K562 (cell line): ENCODE results near the gene CLTB. TPM values are rescaled to one million over a fixed set of nuclear protein-coding genes. Genes with fewer than 3 reads are reported as not detected.

Experiments
- ARID1B ChIP-seq: fragments of 450-650 bp; IDR thresholded peaks from 2 replicates; pipeline ENCODE4 v1.6.1; 2016; ENCODE audit warnings: antibody characterized with exemption, mild to moderate bottlenecking, inconsistent platforms
- CHD4 ChIP-seq: fragments of 200-600 bp; sonication (generic); IDR thresholded peaks from 3 replicates; pipeline ENCODE4 v1.6.1; 2012; ENCODE audit warnings: low read depth, mild to moderate bottlenecking, mixed read lengths, low read length, inconsistent platforms; ENCODE audit not compliant: insufficient read depth, insufficient replicate concordance, poor library complexity, severe bottlenecking
- ERF ChIP-seq: fragments of 450-650 bp; formaldehyde crosslinking; IDR thresholded peaks from 2 replicates; pipeline ENCODE4 v1.4.0; 2020; ENCODE audit warnings: mild to moderate bottlenecking, mixed read lengths
- ESRRB ChIP-seq: fragments of 250-450 bp; sonication (Bioruptor Pico); IDR thresholded peaks from 2 replicates; pipeline ENCODE4 v1.5.0; 2020; ENCODE audit warnings: mild to moderate bottlenecking, moderate library complexity, borderline replicate concordance
- HDGF ChIP-seq: fragments of 450-650 bp; IDR thresholded peaks from 2 replicates; pipeline ENCODE4 v1.6.1; 2016
- HNRNPLL ChIP-seq: fragments of 200-400 bp; formaldehyde crosslinking; IDR thresholded peaks from 2 replicates; pipeline ENCODE4 v1.6.1; 2017; ENCODE audit warnings: low read length, low read depth, mild to moderate bottlenecking; ENCODE audit not compliant: poor library complexity, severe bottlenecking
- MCM5 ChIP-seq: fragments of 450-650 bp; IDR thresholded peaks from 2 replicates; pipeline ENCODE4 v1.6.1; 2016; ENCODE audit warnings: low read depth
- MTA3 ChIP-seq: fragments of 450-650 bp; formaldehyde crosslinking; IDR thresholded peaks from 2 replicates; pipeline ENCODE4 v1.6.1; 2017; ENCODE audit warnings: mild to moderate bottlenecking, borderline replicate concordance
- POLR2A ChIP-seq: fragments of 450-650 bp; conservative IDR thresholded peaks from 2 replicates; pipeline ENCODE4 v1.6.1; 2016
- POLR2AphosphoS5 ChIP-seq: IDR thresholded peaks from 2 replicates; pipeline ENCODE4 v1.6.1; 2011; ENCODE audit warnings: mild to moderate bottlenecking, low read depth, low read length, moderate library complexity; ENCODE audit not compliant: control insufficient read depth, insufficient read depth
- RFX5 ChIP-seq: IDR thresholded peaks from 2 replicates; pipeline ENCODE4 v1.6.1; 2011; ENCODE audit warnings: low read depth, mild to moderate bottlenecking, improper control_type of control experiment, low read length
- SFPQ ChIP-seq: fragments of 200-400 bp; formaldehyde crosslinking; IDR thresholded peaks from 2 replicates; pipeline ENCODE4 v1.6.1; 2017; ENCODE audit warnings: mild to moderate bottlenecking, low read depth, low read length, moderate library complexity
- TAF7 ChIP-seq: fragments of 450-650 bp; IDR thresholded peaks from 2 replicates; pipeline ENCODE4 v1.6.1; 2016; ENCODE audit warnings: missing genetic modification characterization, missing compliant biosample characterization
- THRA ChIP-seq: fragments of 450-650 bp; IDR thresholded peaks from 2 replicates; pipeline ENCODE4 v1.6.1; 2017; ENCODE audit warnings: mild to moderate bottlenecking, moderate library complexity
- ZFX ChIP-seq: sonication (generic); formaldehyde crosslinking; IDR thresholded peaks from 2 replicates; pipeline ENCODE4 v1.8.0; 2022; ENCODE audit warnings: mild to moderate bottlenecking, missing genetic modification reagents, moderate library complexity
- ZNF239 ChIP-seq: fragments of 250-450 bp; sonication (Bioruptor Pico); IDR thresholded peaks from 2 replicates; pipeline ENCODE4 v1.4.0; 2020; ENCODE audit warnings: mild to moderate bottlenecking
- ZNF280A ChIP-seq: fragments of 450-650 bp; IDR thresholded peaks from 2 replicates; pipeline ENCODE4 v1.6.1; 2018; ENCODE audit warnings: mild to moderate bottlenecking, low read depth; ENCODE audit not compliant: partially characterized antibody
- ZNF282 ChIP-seq: sonication (generic); formaldehyde crosslinking; IDR thresholded peaks from 2 replicates; pipeline ENCODE4 v1.8.1; 2023; ENCODE audit warnings: missing genetic modification reagents
- ZNF324 ChIP-seq: fragments of 250-450 bp; sonication (Bioruptor Pico); IDR thresholded peaks from 2 replicates; pipeline ENCODE4 v1.4.0; 2020; ENCODE audit warnings: mild to moderate bottlenecking
- ZNF431 ChIP-seq: sonication (generic); formaldehyde crosslinking; IDR thresholded peaks from 2 replicates; pipeline ENCODE4 v1.8.0; 2022; ENCODE audit warnings: mild to moderate bottlenecking, missing genetic modification reagents
- ZNF561 ChIP-seq: fragments of 450-650 bp; formaldehyde crosslinking; conservative IDR thresholded peaks from 2 replicates; pipeline ENCODE4 v1.4.0; 2020; ENCODE audit warnings: mild to moderate bottlenecking, moderate library complexity
- ZNF766 ChIP-seq: fragments of 200-800 bp; sonication (Bioruptor generic); conservative IDR thresholded peaks from 2 replicates; pipeline ENCODE4 v1.6.1; 2016; ENCODE audit warnings: missing genetic modification characterization, missing compliant biosample characterization
- ZNF785 ChIP-seq: fragments of 250-450 bp; sonication (Bioruptor Pico); IDR thresholded peaks from 2 replicates; pipeline ENCODE4 v1.4.0; 2020; ENCODE audit warnings: mild to moderate bottlenecking
- polyA plus RNA-seq, 8 experiments: library from polyadenylated mRNA; depleted of rRNA in 4 of 8; stranded (reverse) in 5 of 8; unstranded in 3 of 8; fragments of >200 nt; fragmentation: Nextera tagmentation in 2 of 8; fragmentation: Illumina TruSeq in 1 of 8; extraction: Ambion mirVana in 2 of 8; extraction: Trizol in 1 of 8; gene quantifications; 2 replicates each; pipeline versions ENCODE4 v1.2.1 to v1.2.3, GENCODE V29; 2011 to 2014; ENCODE audit warnings: inconsistent platforms in 1 of 8, missing spikeins in 1 of 8
- total RNA-seq, 7 experiments: library from RNA; depleted of rRNA in 6 of 7; stranded (reverse); fragments of >200 nt in 6 of 7; fragmentation: Illumina TruSeq in 2 of 7; extraction: Trizol in 2 of 7; gene quantifications; 2 replicates each; pipeline versions ENCODE4 v1.2.1 to v1.2.3, GENCODE V29; 2011 to 2021; ENCODE audit warnings: low replicate concordance in 1 of 7

Gene CLTB
- total and polyA plus RNA-seq, 9 of the 15 experiments (the other 6 are each of a cell fraction or from before 2014, with no cell fraction given) = 1.8 to 117 (median 39.0) TPM

GRCh38 chr5:176389135-176390123, 26.9 kb downstream of the CLTB start (continued):
- TF ChIP-seq THRA (no peak), MTA3 (no peak), ZNF785 (CRISPR knock-in tag) (no peak), ZNF431 (CRISPR knock-in tag) (0 out of 2 replicates have a peak, but pooled peaks have one; percentile 33), HNRNPLL (no peak), CHD4 (no peak), ZNF282 (CRISPR knock-in tag) (no peak), ARID1B (no peak), ESRRB (no peak), ZFX (CRISPR knock-in tag) (peak; percentile 72), RFX5 (no peak), ERF (CRISPR knock-in tag) (0 out of 2 replicates have a peak, but pooled peaks have one; percentile 11), ZNF280A (no peak), ZNF561 (CRISPR knock-in tag) (no peak), POLR2A (peak; percentile 77), SFPQ (no peak), TAF7 (tag) (no peak), POLR2AphosphoS5 (peak; percentile 68), MCM5 (no peak), ZNF766 (CRISPR knock-in tag) (peak; percentile 14), ZNF324 (no peak), HDGF (no peak), ZNF239 (CRISPR knock-in tag) (no peak)
